NCI-H1436 treated with DMSO at 0.1 percent for 48 hours (cell line): ENCODE data around the gene METAP1.
"Not testable (repeated sequence)": the region's sequence is repeated elsewhere in the genome, so short reads cannot be mapped to it uniquely, and the experiment has no call there.

Experiments
- DNase-seq: peaks from one replicate; lab custom pipeline; 2025; lab: John Stamatoyannopoulos, UW

Gene METAP1

GRCh38 chr4:98997166-98997565, 1.6 kb downstream of the METAP1 start:
- no peak for DNase-seq

- no peak for DNase-seq
Observed at GRCh38 chr4:98998551-98998950, 3.0 kb downstream of the METAP1 start.

- DNase-seq = no peak
Observed at GRCh38 chr4:99002279-99002678, 6.8 kb downstream of the METAP1 start.

- DNase-seq = no peak
Observed at GRCh38 chr4:99008051-99008450, 12.5 kb downstream of the METAP1 start.

GRCh38 chr4:99011910-99012309, 16.4 kb downstream of the METAP1 start:
- DNase-seq = no peak

- no peak for DNase-seq
Observed at GRCh38 chr4:99013402-99013843, 17.9 kb downstream of the METAP1 start.

- DNase-seq = no peak
Observed at GRCh38 chr4:99013884-99014523, 18.5 kb downstream of the METAP1 start.

- no peak for DNase-seq
Observed at GRCh38 chr4:99021386-99021785, 25.9 kb downstream of the METAP1 start.

GRCh38 chr4:99022566-99022965, 27.0 kb downstream of the METAP1 start:
- no peak for DNase-seq

- DNase-seq = not testable (repeated sequence)
Observed at GRCh38 chr4:99023800-99024251, 28.3 kb downstream of the METAP1 start.

GRCh38 chr4:99024481-99025275, 29.2 kb downstream of the METAP1 start:
- DNase-seq = no peak

- DNase-seq = no peak
Observed at GRCh38 chr4:99025506-99025905, 30.0 kb downstream of the METAP1 start.

- DNase-seq = no peak
Observed at GRCh38 chr4:99027304-99027703, 31.8 kb downstream of the METAP1 start.

GRCh38 chr4:99028187-99028586, 32.7 kb downstream of the METAP1 start:
- DNase-seq = no peak

GRCh38 chr4:99029018-99029735, 33.7 kb downstream of the METAP1 start:
- DNase-seq = no peak

GRCh38 chr4:99029852-99030251, 34.3 kb downstream of the METAP1 start:
- DNase-seq = no peak

- DNase-seq = no peak
Observed at GRCh38 chr4:99033956-99034355, 38.4 kb downstream of the METAP1 start.

GRCh38 chr4:99038213-99038612, 42.7 kb downstream of the METAP1 start:
- DNase-seq = no peak

- no peak for DNase-seq
Observed at GRCh38 chr4:99043346-99043745, 47.8 kb downstream of the METAP1 start.

GRCh38 chr4:99047710-99048109, 52.2 kb downstream of the METAP1 start:
- no peak for DNase-seq

GRCh38 chr4:99052902-99053301, 57.4 kb downstream of the METAP1 start:
- no peak for DNase-seq

- no peak for DNase-seq
Observed at GRCh38 chr4:99054428-99054994, 59.0 kb downstream of the METAP1 start.
